Uterus (tissue), 2 donors: ENCODE measurements around the gene ZNF518A.

Source experiments
- CTCF ChIP-seq, 4 experiments: fragments of 200-600 bp in 2 of 4; fragments of 450-650 bp in 2 of 4; sonication (generic) in 2 of 4; IDR thresholded peaks; one replicate each; pipeline ENCODE4 v1.5.1; 2016 to 2019; ENCODE audit warnings: antibody characterized with exemption in 4 of 4, mild to moderate bottlenecking in 2 of 4, moderate library complexity in 1 of 4
- POLR2A ChIP-seq, 2 donors: fragments of 450-650 bp; IDR thresholded peaks; one replicate each; pipeline ENCODE4 v1.6.1; 2016; ENCODE audit warnings: antibody characterized with exemption in 2 of 2, mild to moderate bottlenecking in 1 of 2, moderate library complexity in 1 of 2

DNA sequence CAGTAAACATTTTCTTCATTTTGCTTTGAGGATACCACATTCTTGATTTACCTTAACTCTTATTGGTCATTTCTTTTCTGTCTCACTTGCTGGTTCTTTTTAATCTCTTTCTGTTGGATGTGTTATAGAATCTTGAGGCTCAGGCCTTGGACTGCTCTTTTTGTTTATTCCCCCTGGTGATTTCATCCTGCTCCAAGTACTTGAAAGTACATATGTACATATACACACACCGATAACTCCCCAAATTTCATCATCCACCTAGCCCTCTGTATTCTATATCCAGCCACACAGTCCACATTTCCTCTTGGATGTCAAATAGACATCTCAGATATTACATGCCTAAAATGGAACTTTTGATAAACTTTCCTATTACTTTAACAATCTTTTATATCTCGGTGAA is 7.5 kb downstream of the ZNF518A start:
- TF ChIP-seq CTCF (IDR thresholded peaks at IDR 0.05) (no peak), POLR2A (IDR thresholded peaks at IDR 0.05) (no peak)
